Upper lobe of left lung (tissue), 6 donors: ENCODE data around the gene HGF. TPM values are rescaled to one million over a fixed set of nuclear protein-coding genes. Genes with fewer than 3 reads are reported as not detected.

ENCODE experiments used
- ATAC-seq, 2 donors: fragments of 200-7000 bp; cut with Tn5 transposase; one replicate each; pipeline ENCODE4 v1.9.1; 2022; ENCODE audit warnings: mild to moderate bottlenecking in 2 of 2, moderate library complexity in 2 of 2; ENCODE audit not compliant: low FRiP score in 2 of 2
- DNase-seq, 2 donors: peaks; one replicate each; pipeline ENCODE4 v3.0.0-alpha.2; 2019 to 2020
- H3K27ac ChIP-seq, 4 donors: fragments of 200-600 bp; sonication (generic); one replicate each; pipeline ENCODE4 v1.5.1; 2016 to 2019
- H3K27me3 ChIP-seq, 4 donors: fragments of 200-600 bp; sonication (generic); one replicate each; pipeline ENCODE4 v1.5.1; 2017 to 2019
- H3K36me3 ChIP-seq, 4 donors: fragments of 200-600 bp; sonication (generic); one replicate each; pipeline ENCODE4 v1.5.1; 2016 to 2019
- H3K4me1 ChIP-seq, 4 donors: fragments of 200-600 bp; sonication (generic); one replicate each; pipeline ENCODE4 v1.5.1; 2018 to 2019
- H3K4me3 ChIP-seq, 4 donors: fragments of 200-600 bp; sonication (generic); one replicate each; pipeline ENCODE4 v1.5.1; 2017 to 2019; ENCODE audit warnings: mild to moderate bottlenecking in 2 of 4, moderate library complexity in 1 of 4
- H3K9me3 ChIP-seq, 4 donors: fragments of 200-600 bp; sonication (generic); one replicate each; pipeline ENCODE4 v1.5.1; 2018 to 2019
- CTCF ChIP-seq, 6 experiments: fragments of 450-650 bp in 4 of 6; fragments of 200-600 bp in 2 of 6; sonication (generic) in 2 of 6; IDR thresholded peaks; one replicate each; pipeline ENCODE4 v1.5.1; 2016 to 2019; ENCODE audit warnings: antibody characterized with exemption in 6 of 6
- EP300 ChIP-seq, 4 donors: sonication (generic); formaldehyde crosslinking; IDR thresholded peaks; one replicate each; pipeline ENCODE4 v1.5.1; 2017; ENCODE audit warnings: antibody characterized with exemption in 4 of 4, control low read depth in 2 of 4
- POLR2A ChIP-seq, 4 donors: fragments of 450-650 bp; IDR thresholded peaks; one replicate each; pipeline ENCODE4 v1.5.1; 2016 to 2017; ENCODE audit warnings: antibody characterized with exemption in 4 of 4, mild to moderate bottlenecking in 2 of 4
- POLR2AphosphoS5 ChIP-seq, 2 donors: sonication (generic); formaldehyde crosslinking; IDR thresholded peaks; one replicate each; pipeline ENCODE4 v1.5.1; 2017; ENCODE audit warnings: antibody characterized with exemption in 2 of 2
- WGBS, 2 donors: methylation state at CpG; one replicate each; pipeline ENCODE4 v1.1.5; 2017 to 2018; 5-methylcytosine and 5-hydroxymethylcytosine counted together
- total RNA-seq, 6 donors: library from RNA; depleted of rRNA in 4 of 6; stranded (reverse); fragments of >200 nt in 4 of 6; gene quantifications; one replicate each; pipeline versions ENCODE4 v1.1.0 to v1.2.1, GENCODE V29; 2016 to 2021
- donor health status: DM: no; HTN: no; CAD: no; lungs with moderate emphysema.
- donor health status: DM: no; HTN: yes; CAD: no; lungs with severe emphysema.

The HGF gene
- total RNA-seq, 6 donors from 2014 or later, result 8.2 to 23.1 (median 8.9) TPM

- Histone ChIP-seq H3K27ac (no peak overlapping the region), H3K4me1 (no peaks in the 10 kb centered on the region), H3K4me3 (no peak overlapping the region), H3K36me3 (no peaks in the 10 kb centered on the region), H3K9me3 (no peaks in the 10 kb centered on the region), H3K27me3 (no peaks in the 10 kb centered on the region)
- DNase-seq (no peak), ATAC-seq (no peak)
- no peak for TF ChIP-seq POLR2AphosphoS5 (IDR thresholded peaks at IDR 0.05)
- no peak for TF ChIP-seq POLR2A (IDR thresholded peaks at IDR 0.05)
- no peak for TF ChIP-seq CTCF (IDR thresholded peaks at IDR 0.05)
- TF ChIP-seq EP300 (IDR thresholded peaks at IDR 0.05), result no peak
These were observed 112.3 kb downstream of the HGF start for GRCh38 chr7:81657551-81657950.

DNA sequence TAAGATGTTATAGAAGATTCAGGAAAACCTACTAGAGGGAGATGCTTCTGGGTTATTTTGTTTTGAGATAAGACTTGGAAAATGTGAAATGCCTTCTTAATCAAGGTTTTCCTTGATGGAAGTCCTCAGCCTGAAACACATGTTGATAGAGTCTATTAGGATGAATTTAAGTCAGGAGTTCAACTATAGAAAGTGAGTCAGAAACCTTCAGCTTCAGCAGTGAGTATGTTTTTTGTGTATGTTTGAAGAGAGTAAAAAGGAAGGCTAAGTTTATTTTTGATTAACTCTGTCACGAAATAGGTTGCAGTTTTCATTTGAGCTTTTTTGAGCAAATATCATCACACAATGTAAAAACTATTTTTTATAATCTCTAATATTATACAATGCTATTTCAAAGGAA is 114.6 kb downstream of the HGF start:
- H3K9me3 ChIP-seq, result peaks cover 0 to 5% (median 0%) of the 10 kb centered on the region in 4 donors
- H3K27ac ChIP-seq, result no peak overlapping the region
- no peaks in the 10 kb centered on the region for H3K4me1 ChIP-seq
- H3K27me3 ChIP-seq, result no peaks in the 10 kb centered on the region
- no peaks in the 10 kb centered on the region for H3K36me3 ChIP-seq
- no peak for ATAC-seq
- H3K4me3 ChIP-seq, result no peak overlapping the region
- 73 to 78% methylated on average over 1 of the region's 1 CpG for WGBS, 2 donors
- no peak for DNase-seq
- no peak for TF ChIP-seq POLR2A (IDR thresholded peaks at IDR 0.05)
- TF ChIP-seq EP300 (IDR thresholded peaks at IDR 0.05), result no peak
- no peak for TF ChIP-seq POLR2AphosphoS5 (IDR thresholded peaks at IDR 0.05)
- TF ChIP-seq CTCF (IDR thresholded peaks at IDR 0.05), result no peak

DNA sequence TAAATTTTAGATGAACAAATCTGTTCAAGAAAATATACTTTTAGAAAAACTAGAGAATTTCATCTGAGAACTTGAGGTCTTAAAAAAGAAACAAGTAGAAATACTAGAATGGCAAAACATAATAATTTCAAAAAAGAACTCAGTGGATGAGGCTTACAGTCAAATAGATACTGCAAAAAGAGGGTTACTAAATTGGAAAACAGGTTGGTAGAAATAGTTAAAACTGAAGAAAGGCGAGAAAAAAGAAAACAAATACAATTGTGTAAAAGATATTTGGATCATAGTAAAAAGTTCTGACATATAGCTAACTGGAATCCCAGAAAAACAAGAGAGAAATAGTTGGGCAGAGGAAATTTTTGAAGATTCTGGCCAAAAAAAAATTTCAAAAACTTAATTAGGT is 117.6 kb downstream of the HGF start:
- 80 to 94% methylated on average over 1 of the region's 1 CpG for WGBS, 2 donors

More for the DNA sequence above, 117.6 kb downstream of the HGF start:
- H3K36me3 ChIP-seq, result no peaks in the 10 kb centered on the region
- TF ChIP-seq EP300 (IDR thresholded peaks at IDR 0.05) (no peak), POLR2A (IDR thresholded peaks at IDR 0.05) (no peak), POLR2AphosphoS5 (IDR thresholded peaks at IDR 0.05) (no peak), CTCF (IDR thresholded peaks at IDR 0.05) (no peak)
- no peak overlapping the region for H3K4me3 ChIP-seq
- peaks cover 0 to 5% (median 0%) of the 10 kb centered on the region in 4 donors for H3K9me3 ChIP-seq
- DNase-seq (no peak), ATAC-seq (no peak)
- H3K27ac ChIP-seq, result no peak overlapping the region
- no peaks in the 10 kb centered on the region for H3K27me3 ChIP-seq
- H3K4me1 ChIP-seq, result no peaks in the 10 kb centered on the region
